H9 (cell line): ENCODE measurements around the gene DACH1. TPM values are rescaled to one million over a fixed set of nuclear protein-coding genes. Genes with fewer than 3 reads are reported as not detected.

Experiments
- DNase-seq: peaks from one replicate; pipeline ENCODE4 v3.0.0-alpha.2; 2017
- H2AFZ ChIP-seq: one replicate; pipeline ENCODE4 v1.6.1; 2013; ENCODE audit warnings: mild to moderate bottlenecking, low read length, control low read depth, moderate library complexity
- H2AK5ac ChIP-seq: 2 replicates; pipeline ENCODE4 v1.6.1; 2013; ENCODE audit warnings: low read length, control low read depth, mixed read lengths; ENCODE audit not compliant: insufficient read length
- H2BK120ac ChIP-seq: one replicate; pipeline ENCODE4 v1.6.1; 2013; ENCODE audit warnings: low read depth, mild to moderate bottlenecking, low read length, control low read depth, inconsistent platforms; ENCODE audit not compliant: poor library complexity, severe bottlenecking
- H2BK12ac ChIP-seq: 2 replicates; pipeline ENCODE4 v1.6.1; 2013; ENCODE audit warnings: low read length, control low read depth, mixed read lengths, low read depth; ENCODE audit not compliant: insufficient read length
- H2BK15ac ChIP-seq: 2 replicates; pipeline ENCODE4 v1.6.1; 2013; ENCODE audit warnings: low read depth, low read length, control low read depth
- H2BK20ac ChIP-seq: one replicate; pipeline ENCODE4 v1.6.1; 2013; ENCODE audit warnings: low read depth, mild to moderate bottlenecking, low read length, control low read depth, inconsistent platforms; ENCODE audit not compliant: poor library complexity, severe bottlenecking
- H2BK5ac ChIP-seq: 2 replicates; pipeline ENCODE4 v1.6.1; 2013; ENCODE audit warnings: low read length, control low read depth, mixed read lengths; ENCODE audit not compliant: insufficient read length
- H3K14ac ChIP-seq: 2 replicates; pipeline ENCODE4 v1.6.1; 2013; ENCODE audit warnings: low read length, control low read depth; ENCODE audit not compliant: insufficient read depth
- H3K18ac ChIP-seq: 2 replicates; pipeline ENCODE4 v1.6.1; 2013; ENCODE audit warnings: low read depth, mild to moderate bottlenecking, mixed read lengths, low read length, control low read depth; ENCODE audit not compliant: insufficient read length
- H3K23ac ChIP-seq: 2 replicates; pipeline ENCODE4 v1.6.1; 2013; ENCODE audit warnings: low read length, control low read depth, mixed read lengths, low read depth; ENCODE audit not compliant: insufficient read length
- H3K23me2 ChIP-seq: 2 replicates; pipeline ENCODE4 v1.6.1; 2013; ENCODE audit warnings: low read depth, mild to moderate bottlenecking, mixed read lengths, low read length, control low read depth; ENCODE audit not compliant: insufficient read length, poor library complexity, severe bottlenecking
- H3K27ac ChIP-seq: 2 replicates; pipeline ENCODE4 v1.5.1; 2013; ENCODE audit warnings: low read length, control low read depth, mixed read lengths, low read depth; ENCODE audit not compliant: insufficient read length
- H3K27me3 ChIP-seq: 2 replicates; pipeline ENCODE4 v1.6.1; 2013; ENCODE audit warnings: low read length, control low read depth, inconsistent platforms; ENCODE audit not compliant: insufficient read depth
- H3K4ac ChIP-seq: 2 replicates; pipeline ENCODE4 v1.6.1; 2013; ENCODE audit warnings: low read depth, mild to moderate bottlenecking, control low read depth, inconsistent platforms, low read length, moderate library complexity
- H3K4me1 ChIP-seq: 2 replicates; pipeline ENCODE4 v1.6.1; 2013; ENCODE audit warnings: low read length, control low read depth, inconsistent platforms; ENCODE audit not compliant: insufficient read depth
- H3K4me2 ChIP-seq: 2 replicates; pipeline ENCODE4 v1.6.1; 2013; ENCODE audit warnings: low read length, control low read depth, mixed read lengths; ENCODE audit not compliant: insufficient read length, insufficient read depth
- H3K56ac ChIP-seq: 2 replicates; pipeline ENCODE4 v1.6.1; 2013; ENCODE audit warnings: low read depth, mild to moderate bottlenecking, mixed read lengths, low read length, control low read depth; ENCODE audit not compliant: insufficient read length
- H3K79me1 ChIP-seq: 2 replicates; pipeline ENCODE4 v1.6.1; 2013; ENCODE audit warnings: low read depth, mild to moderate bottlenecking, moderate library complexity, low read length, control low read depth, inconsistent platforms; ENCODE audit not compliant: insufficient read depth, poor library complexity, severe bottlenecking
- H3K79me2 ChIP-seq: 2 replicates; pipeline ENCODE4 v1.6.1; 2013; ENCODE audit warnings: low read length, control low read depth, inconsistent platforms; ENCODE audit not compliant: insufficient read depth
- H3K9ac ChIP-seq: 2 replicates; pipeline ENCODE4 v1.6.1; 2013; ENCODE audit warnings: low read length, control low read depth, mixed read lengths; ENCODE audit not compliant: insufficient read length; ENCODE audit errors: extremely low read depth
- H3K9me3 ChIP-seq: one replicate; pipeline ENCODE4 v1.6.1; 2013; ENCODE audit warnings: low read depth, low read length, inconsistent platforms; ENCODE audit not compliant: control insufficient read depth
- H3T11ph ChIP-seq: one replicate; pipeline ENCODE4 v1.6.1; 2013; ENCODE audit warnings: mild to moderate bottlenecking, low read length, control low read depth, inconsistent platforms
- H4K20me1 ChIP-seq: one replicate; pipeline ENCODE4 v1.6.1; 2013; ENCODE audit not compliant: control insufficient read depth, insufficient read length, insufficient read depth
- H4K5ac ChIP-seq: 2 replicates; pipeline ENCODE4 v1.6.1; 2013; ENCODE audit warnings: low read depth, mild to moderate bottlenecking, mixed read lengths, low read length, control low read depth; ENCODE audit not compliant: insufficient read length
- H4K8ac ChIP-seq: replicated peaks from 2 replicates; pipeline ENCODE4 v1.6.1; 2013; ENCODE audit warnings: low read length, control low read depth, mixed read lengths, low read depth; ENCODE audit not compliant: insufficient read length
- H4K91ac ChIP-seq: 2 replicates; pipeline ENCODE4 v1.6.1; 2013; ENCODE audit warnings: low read depth, mild to moderate bottlenecking, moderate library complexity, mixed read lengths, low read length, control low read depth; ENCODE audit not compliant: insufficient read length
- H3K27ac Mint-ChIP-seq, 3 experiments: 2 replicates in 2 of 3; 3 replicates in 1 of 3; pipeline ENCODE4 v1.8.0; 2020 to 2021; ENCODE audit warnings: mixed read lengths in 3 of 3, mild to moderate bottlenecking in 1 of 3, moderate library complexity in 1 of 3
- H3K27me3 Mint-ChIP-seq: 2 replicates; pipeline ENCODE4 v1.8.0; 2021; ENCODE audit warnings: low read depth, mild to moderate bottlenecking, moderate library complexity, mixed read lengths
- H3K36me3 Mint-ChIP-seq, 3 experiments: 2 replicates in 2 of 3; 3 replicates in 1 of 3; pipeline ENCODE4 v1.8.0; 2020 to 2021; ENCODE audit warnings: low read depth in 3 of 3, mixed read lengths in 3 of 3; ENCODE audit not compliant: insufficient read depth in 1 of 3
- H3K4me1 Mint-ChIP-seq, 2 experiments: 2 replicates each; pipeline ENCODE4 v1.8.0; 2020; ENCODE audit warnings: mixed read lengths in 2 of 2
- H3K4me3 Mint-ChIP-seq, 2 experiments: 2 replicates in 1 of 2; 3 replicates in 1 of 2; pipeline ENCODE4 v1.8.0; 2020 to 2021; ENCODE audit warnings: mild to moderate bottlenecking in 2 of 2, mixed read lengths in 2 of 2, moderate library complexity in 1 of 2
- H3K9me3 Mint-ChIP-seq, 2 experiments: 2 replicates in 1 of 2; 3 replicates in 1 of 2; pipeline ENCODE4 v1.8.0; 2020; ENCODE audit warnings: mild to moderate bottlenecking in 2 of 2, mixed read lengths in 2 of 2, moderate library complexity in 1 of 2
- WGBS: extraction: QIAGEN DNeasy Blood & Tissue Kit; methylation state at CpG from one replicate; pipeline ENCODE4 v1.1.7; 2013; ENCODE audit warnings: missing lambda C conversion rate, low lambda C conversion rate, mixed read lengths; ENCODE audit not compliant: insufficient read length; ENCODE audit errors: extremely low coverage; 5-methylcytosine and 5-hydroxymethylcytosine counted together
- total RNA-seq: library from RNA; stranded (reverse); gene quantifications from 2 replicates; pipeline ENCODE4 v1.2.1, GENCODE V29; 2021
- TF ChIP-seq, protein P1 (sequence below): fragments of 200-600 bp; sonication (generic); conservative IDR thresholded peaks from 3 replicates; pipeline ENCODE4 v1.8.0; 2021; ENCODE audit warnings: antibody characterized with exemption, mild to moderate bottlenecking

DACH1 gene
- total RNA-seq, 1 experiment from 2014 or later: not detected

DNA sequence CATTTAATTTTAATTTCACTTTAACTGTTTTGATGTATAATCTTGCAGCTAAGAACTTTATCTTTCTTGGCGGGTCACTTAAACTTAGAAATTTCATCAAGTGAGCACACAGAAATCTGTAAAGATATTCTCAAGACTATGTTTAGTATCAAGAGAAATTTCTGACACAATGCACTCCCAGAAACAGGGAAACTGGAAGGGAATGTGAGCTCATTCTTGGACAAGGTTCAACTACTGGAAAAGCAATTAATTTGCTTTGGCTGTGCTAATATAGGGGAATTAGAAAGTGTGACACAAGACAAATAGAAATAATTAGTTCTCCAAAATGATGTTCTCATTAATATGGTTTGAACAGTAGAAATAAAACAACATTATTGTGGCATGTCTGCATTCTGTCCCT, 402.3 kb downstream of the DACH1 start:
- Mint-ChIP-seq H3K27ac (no peak overlapping the region), H3K36me3 (no peaks in the 10 kb centered on the region), H3K9me3 (no peaks in the 10 kb centered on the region), H3K4me3 (no peak overlapping the region), H3K27me3 (no peaks in the 10 kb centered on the region), H3K4me1 (no peaks in the 10 kb centered on the region; a peak in 1 of 4 replicates)
- H3K4me1 ChIP-seq: no peaks in the 10 kb centered on the region; the same call in 1 of the 2 replicates
- no peak overlapping the region for H2BK12ac ChIP-seq
- no peak overlapping the region for H2AK5ac ChIP-seq
- no peak overlapping the region for H4K8ac ChIP-seq
- no peak overlapping the region for H2AFZ ChIP-seq
- no peak overlapping the region for H3K56ac ChIP-seq
- H3K9ac ChIP-seq: no peak overlapping the region
- H3K4ac ChIP-seq: no peak overlapping the region
- no CpG with 5 or more reads among the region's 1 CpG for WGBS
- H2BK15ac ChIP-seq: no peak overlapping the region
- no peaks in the 10 kb centered on the region for H3K9me3 ChIP-seq
- no peak overlapping the region for H3K18ac ChIP-seq
- H2BK5ac ChIP-seq: no peak overlapping the region
- no peaks in the 10 kb centered on the region for H3K27me3 ChIP-seq
- DNase-seq: no peak
- no peak overlapping the region for H4K91ac ChIP-seq
- no peak overlapping the region for H3K27ac ChIP-seq
- no peaks in the 10 kb centered on the region for H4K20me1 ChIP-seq
- no peak overlapping the region for H3K14ac ChIP-seq
- H3K79me2 ChIP-seq: no peaks in the 10 kb centered on the region
- H2BK120ac ChIP-seq: no peak overlapping the region
- no peak overlapping the region for H4K5ac ChIP-seq
- H3K23me2 ChIP-seq: no peaks in the 10 kb centered on the region
- H3K4me2 ChIP-seq: no peak overlapping the region
- no peak overlapping the region for H2BK20ac ChIP-seq
- TF ChIP-seq, protein P1, sequence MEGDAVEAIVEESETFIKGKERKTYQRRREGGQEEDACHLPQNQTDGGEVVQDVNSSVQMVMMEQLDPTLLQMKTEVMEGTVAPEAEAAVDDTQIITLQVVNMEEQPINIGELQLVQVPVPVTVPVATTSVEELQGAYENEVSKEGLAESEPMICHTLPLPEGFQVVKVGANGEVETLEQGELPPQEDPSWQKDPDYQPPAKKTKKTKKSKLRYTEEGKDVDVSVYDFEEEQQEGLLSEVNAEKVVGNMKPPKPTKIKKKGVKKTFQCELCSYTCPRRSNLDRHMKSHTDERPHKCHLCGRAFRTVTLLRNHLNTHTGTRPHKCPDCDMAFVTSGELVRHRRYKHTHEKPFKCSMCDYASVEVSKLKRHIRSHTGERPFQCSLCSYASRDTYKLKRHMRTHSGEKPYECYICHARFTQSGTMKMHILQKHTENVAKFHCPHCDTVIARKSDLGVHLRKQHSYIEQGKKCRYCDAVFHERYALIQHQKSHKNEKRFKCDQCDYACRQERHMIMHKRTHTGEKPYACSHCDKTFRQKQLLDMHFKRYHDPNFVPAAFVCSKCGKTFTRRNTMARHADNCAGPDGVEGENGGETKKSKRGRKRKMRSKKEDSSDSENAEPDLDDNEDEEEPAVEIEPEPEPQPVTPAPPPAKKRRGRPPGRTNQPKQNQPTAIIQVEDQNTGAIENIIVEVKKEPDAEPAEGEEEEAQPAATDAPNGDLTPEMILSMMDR: no peak
- H3K79me1 ChIP-seq: no peaks in the 10 kb centered on the region
- no peak overlapping the region for H3T11ph ChIP-seq
- no peak overlapping the region for H3K23ac ChIP-seq
